Subcutaneous abdominal adipose tissue (tissue), 5 donors: Measurements from ENCODE around the gene ANKRD11.
"Not testable (repeated sequence)": the region's sequence is repeated elsewhere in the genome, so short reads cannot be mapped to it uniquely, and the experiment has no call there.

Experiments used
- H3K27ac ChIP-seq: one replicate; pipeline ENCODE4 v1.7.0; 2013; ENCODE audit warnings: low read depth, mild to moderate bottlenecking, inconsistent platforms, low read length, moderate library complexity
- H3K27me3 ChIP-seq, 5 donors: one replicate each; pipeline ENCODE4 v1.7.0; 2013; ENCODE audit warnings: low read length in 5 of 5, inconsistent platforms in 1 of 5; ENCODE audit not compliant: control insufficient read depth in 5 of 5, insufficient read depth in 4 of 5
- H3K36me3 ChIP-seq, 5 donors: one replicate each; pipeline ENCODE4 v1.7.0; 2013; ENCODE audit warnings: low read length in 5 of 5; ENCODE audit not compliant: control insufficient read depth in 5 of 5, insufficient read depth in 5 of 5
- H3K4me1 ChIP-seq, 5 donors: one replicate each; pipeline ENCODE4 v1.7.0; 2013; ENCODE audit warnings: low read length in 5 of 5, mild to moderate bottlenecking in 3 of 5, moderate library complexity in 1 of 5; ENCODE audit not compliant: control insufficient read depth in 5 of 5, insufficient read depth in 5 of 5
- H3K4me3 ChIP-seq, 5 donors: one replicate each; pipeline ENCODE4 v1.7.0; 2013; ENCODE audit warnings: low read length in 5 of 5, low read depth in 1 of 5
- H3K9ac ChIP-seq, 5 donors: one replicate each; pipeline ENCODE4 v1.7.0; 2013; ENCODE audit warnings: low read length in 5 of 5, mild to moderate bottlenecking in 4 of 5, moderate library complexity in 3 of 5
- H3K9me3 ChIP-seq, 5 donors: one replicate each; pipeline ENCODE4 v1.7.0; 2013; ENCODE audit warnings: low read length in 5 of 5; ENCODE audit not compliant: control insufficient read depth in 5 of 5
- donor health status: healthy.
- donor health status: healthy.
- donor health status: healthy.
- donor health status: healthy.
- donor health status: healthy.

The ANKRD11 gene

GRCh38 chr16:89312194-89312593 lies 178.2 kb downstream of the ANKRD11 start:
- Histone ChIP-seq H3K36me3 (peaks cover 0 to 41% (median 16%) of the 10 kb centered on the region in 5 donors), H3K27me3 (no peaks in the 10 kb centered on the region), H3K9me3 (no peaks in the 10 kb centered on the region), H3K9ac (no peak overlapping the region), H3K4me1 (peaks cover 8 to 52% (median 34%) of the 10 kb centered on the region in 5 donors), H3K27ac (no peak overlapping the region), H3K4me3 (no peak overlapping the region)

GRCh38 chr16:89311636-89312035 lies 178.7 kb downstream of the ANKRD11 start:
- Histone ChIP-seq H3K27me3 (no peaks in the 10 kb centered on the region), H3K36me3 (peaks cover 0 to 41% (median 15%) of the 10 kb centered on the region in 5 donors), H3K4me3 (no peak overlapping the region), H3K9ac (no peak overlapping the region), H3K27ac (no peak overlapping the region), H3K9me3 (no peaks in the 10 kb centered on the region), H3K4me1 (peaks cover 4 to 47% (median 29%) of the 10 kb centered on the region in 5 donors)

DNA sequence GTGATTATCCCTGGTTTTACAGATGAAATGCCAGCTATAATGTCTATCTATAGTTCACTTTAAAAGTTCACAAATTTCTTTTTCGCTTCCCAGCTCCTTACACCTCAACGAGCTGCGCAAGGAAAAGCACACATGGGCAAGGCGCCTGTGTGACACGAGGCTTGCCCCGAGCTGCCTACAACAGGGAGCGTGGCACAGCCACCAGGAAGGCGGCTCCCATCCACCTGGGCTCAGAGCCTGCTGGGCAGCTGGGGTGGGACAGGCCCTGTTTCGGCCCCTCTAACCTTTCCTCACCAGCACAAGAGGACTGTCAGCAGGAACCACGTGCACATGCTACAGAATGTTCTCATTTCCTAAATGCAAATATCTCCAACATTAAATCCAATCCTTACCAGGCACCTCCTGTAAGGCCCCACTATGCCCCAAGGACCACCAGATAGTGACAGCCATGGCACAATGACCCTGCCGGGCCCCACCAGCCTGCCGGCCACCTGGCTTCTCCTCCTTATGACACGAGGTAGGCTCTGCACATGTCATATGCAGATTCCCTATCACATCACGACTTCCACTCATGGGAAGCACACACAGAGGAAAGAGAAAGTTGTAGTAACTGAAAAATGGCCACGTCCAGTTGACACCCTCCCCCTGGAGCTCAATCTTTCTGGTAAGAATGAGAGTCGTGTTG lies 180.8 kb downstream of the ANKRD11 start:
- no peak overlapping the region for H3K27ac ChIP-seq
- H3K9ac ChIP-seq: no peak overlapping the region
- no peaks in the 10 kb centered on the region for H3K9me3 ChIP-seq
- H3K4me1 ChIP-seq: peaks cover 0 to 26% (median 8%) of the 10 kb centered on the region in 5 donors
- peaks cover 0 to 38% (median 19%) of the 10 kb centered on the region in 5 donors for H3K36me3 ChIP-seq
- H3K27me3 ChIP-seq: no peaks in the 10 kb centered on the region
- no peak overlapping the region for H3K4me3 ChIP-seq

DNA sequence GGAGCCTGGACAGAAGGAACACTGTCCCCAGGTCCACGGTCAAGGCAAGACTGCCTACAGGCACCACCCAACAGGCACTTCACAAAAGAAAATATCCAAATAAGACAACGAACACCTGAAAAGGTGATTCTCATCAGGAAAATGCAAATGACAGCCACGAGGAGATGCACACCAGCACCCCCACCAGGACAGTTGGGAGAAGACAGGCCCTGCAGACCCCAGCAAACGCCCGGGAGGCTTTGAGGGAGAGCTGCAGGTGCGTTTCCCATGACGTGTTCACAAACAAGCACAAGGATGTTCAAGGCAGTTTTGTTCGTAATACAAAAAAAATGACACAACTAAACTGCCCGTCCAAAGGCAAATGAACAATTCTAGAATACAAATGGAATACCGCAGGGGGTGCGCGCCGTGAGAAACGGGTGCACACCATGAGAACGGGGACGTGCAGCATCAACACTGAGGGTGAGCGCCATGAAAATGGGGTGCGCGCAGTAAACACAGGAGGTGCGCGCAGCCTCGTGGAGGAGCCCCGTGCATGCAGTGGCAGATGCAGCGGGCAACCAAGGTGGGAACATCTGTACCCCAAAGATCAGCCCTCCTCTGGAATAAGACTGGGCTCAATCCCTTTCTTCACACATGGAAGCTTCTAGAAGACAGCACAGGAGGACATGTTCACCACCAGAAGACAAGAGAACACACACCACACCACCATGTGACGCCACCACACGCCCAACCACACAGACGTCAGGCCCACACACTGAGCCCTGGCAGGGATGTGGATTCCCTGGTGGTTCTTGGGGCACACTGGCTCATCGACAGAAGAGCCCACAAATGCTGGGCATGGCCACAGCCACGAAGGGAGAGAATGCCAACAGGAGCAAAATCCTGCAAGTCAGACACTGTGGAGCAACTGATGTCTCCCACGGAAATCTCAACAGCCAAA lies 181.7 kb downstream of the ANKRD11 start:
- no peaks in the 10 kb centered on the region for H3K27me3 ChIP-seq
- no peak overlapping the region for H3K9ac ChIP-seq
- peaks cover 0 to 45% (median 28%) of the 10 kb centered on the region in 5 donors for H3K36me3 ChIP-seq
- H3K27ac ChIP-seq: no peak overlapping the region
- H3K4me3 ChIP-seq: no peak overlapping the region
- no peaks in the 10 kb centered on the region for H3K9me3 ChIP-seq
- peaks cover 0 to 17% (median 3%) of the 10 kb centered on the region in 5 donors for H3K4me1 ChIP-seq

DNA sequence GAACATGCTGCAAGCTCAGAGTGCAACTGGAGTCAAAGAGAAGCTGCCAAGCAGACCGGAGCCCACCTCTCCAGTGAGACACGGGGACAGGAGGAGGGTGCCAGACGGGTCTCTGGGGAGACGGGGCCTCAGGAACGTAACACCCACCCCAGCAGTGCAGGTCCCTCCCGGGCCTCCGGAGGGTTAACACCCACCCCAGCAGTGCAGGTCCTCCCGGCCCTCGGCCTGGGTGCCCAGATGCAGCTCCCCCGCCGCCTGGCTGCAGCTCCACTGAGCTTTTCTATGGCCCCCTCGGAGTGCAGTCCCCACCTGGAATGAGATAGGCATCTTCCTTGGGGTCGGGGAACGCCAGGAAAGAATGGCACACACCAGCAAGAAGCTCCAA lies 182.9 kb downstream of the ANKRD11 start:
- Histone ChIP-seq H3K27ac (no peak overlapping the region), H3K9ac (no peak overlapping the region), H3K9me3 (no peaks in the 10 kb centered on the region), H3K4me3 (no peak overlapping the region), H3K27me3 (no peaks in the 10 kb centered on the region), H3K4me1 (peaks cover 0 to 17% (median 3%) of the 10 kb centered on the region in 5 donors), H3K36me3 (peaks cover 0 to 44% (median 27%) of the 10 kb centered on the region in 5 donors)

- Histone ChIP-seq H3K36me3 (peaks cover 0 to 39% (median 23%) of the 10 kb centered on the region in 5 donors), H3K4me1 (peaks cover 1 to 20% (median 8%) of the 10 kb centered on the region in 5 donors)
- H3K9ac ChIP-seq, H3K9me3 ChIP-seq, H3K27me3 ChIP-seq, H3K27ac ChIP-seq, H3K4me3 ChIP-seq: not testable (repeated sequence)
These were observed 183.6 kb downstream of the ANKRD11 start for GRCh38 chr16:89306457-89307420.

DNA sequence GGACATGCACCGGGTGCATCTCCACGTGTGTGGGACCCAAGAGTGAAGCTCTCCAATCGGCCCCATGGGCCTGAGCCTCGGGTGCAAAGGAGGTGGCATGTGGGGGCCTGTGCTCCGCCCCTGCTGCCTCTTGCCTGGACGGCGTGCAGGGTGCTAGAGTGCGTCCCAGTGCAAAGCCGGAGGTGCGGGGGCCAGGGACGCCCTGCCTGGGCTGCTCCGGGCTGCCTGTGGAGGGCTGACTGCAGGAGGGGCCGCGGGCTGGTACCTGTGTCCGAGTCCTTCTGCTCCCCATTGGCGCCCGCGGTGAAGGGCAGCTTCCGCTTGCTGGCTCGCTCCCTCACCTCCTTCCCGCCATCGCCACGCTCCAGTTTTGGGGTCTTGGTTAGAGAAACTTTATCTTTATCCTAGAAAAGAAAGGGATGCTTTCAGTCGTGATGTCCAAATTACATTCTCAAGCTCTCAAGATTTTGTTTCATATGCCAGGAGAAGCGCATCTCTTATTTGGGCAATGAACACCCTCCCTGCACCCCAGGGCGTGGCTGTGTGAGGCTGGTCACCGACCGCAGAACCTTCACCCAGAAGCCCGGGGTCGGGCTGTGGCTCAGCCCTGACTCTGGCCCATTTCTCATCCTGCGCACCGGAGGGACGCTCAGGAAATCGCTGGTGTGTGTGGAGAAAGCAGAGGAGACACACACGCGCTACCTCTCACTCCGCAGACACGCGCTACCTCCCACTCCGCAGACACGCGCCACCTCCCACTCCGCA lies 185.2 kb downstream of the ANKRD11 start:
- H3K9ac ChIP-seq: no peak overlapping the region
- H3K27me3 ChIP-seq: no peaks in the 10 kb centered on the region
- no peak overlapping the region for H3K4me3 ChIP-seq
- H3K9me3 ChIP-seq: no peaks in the 10 kb centered on the region
- no peak overlapping the region for H3K27ac ChIP-seq
- peaks cover 7 to 35% (median 22%) of the 10 kb centered on the region in 5 donors for H3K4me1 ChIP-seq
- peaks cover 0 to 40% (median 25%) of the 10 kb centered on the region in 5 donors for H3K36me3 ChIP-seq

DNA sequence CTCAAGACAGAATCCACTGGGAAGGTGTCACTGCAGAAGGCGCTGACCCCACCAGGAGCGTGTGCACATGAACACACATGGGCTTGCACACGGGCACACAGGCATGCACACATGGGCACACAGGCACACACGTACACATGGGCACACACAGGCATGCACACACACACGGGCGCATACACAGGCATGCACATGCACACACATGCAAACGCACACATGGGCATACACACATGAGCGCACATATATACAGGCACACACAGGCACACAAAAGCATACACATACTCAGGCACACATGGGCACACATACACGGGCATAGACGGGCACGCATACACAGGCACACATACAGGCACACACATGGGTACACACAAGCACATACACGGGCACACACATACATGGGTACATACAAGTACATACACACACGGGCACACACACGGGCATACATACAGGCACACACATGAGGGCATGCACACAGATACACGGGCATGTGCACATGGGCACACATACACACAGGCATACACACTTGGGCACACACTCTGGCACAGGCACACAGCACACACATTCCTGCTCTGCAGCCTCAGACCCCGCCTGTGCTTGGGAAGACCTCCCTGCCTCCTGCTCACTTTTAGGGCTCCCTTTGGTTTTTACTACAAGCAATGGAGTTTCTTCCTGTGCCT lies 186.0 kb downstream of the ANKRD11 start:
- Histone ChIP-seq H3K4me3 (no peak overlapping the region), H3K9ac (no peak overlapping the region), H3K4me1 (peaks cover 7 to 36% (median 22%) of the 10 kb centered on the region in 5 donors), H3K36me3 (peaks cover 0 to 43% (median 26%) of the 10 kb centered on the region in 5 donors), H3K9me3 (no peaks in the 10 kb centered on the region), H3K27ac (no peak overlapping the region), H3K27me3 (no peaks in the 10 kb centered on the region)
